Right ventricle myocardium superior (tissue), 1 donor: Measurements from ENCODE around the gene SLC35F3. TPM values are rescaled to one million over a fixed set of nuclear protein-coding genes. Genes with fewer than 3 reads are reported as not detected.
"Not testable (repeated sequence)": the region's sequence is repeated elsewhere in the genome, so short reads cannot be mapped to it uniquely, and the experiment has no call there.

Experiments
- ATAC-seq: fragments of 200-7000 bp; cut with Tn5 transposase; one replicate; pipeline ENCODE4 v1.9.1; 2020; ENCODE audit warnings: mild to moderate bottlenecking; ENCODE audit not compliant: poor library complexity
- DNase-seq: peaks from one replicate; pipeline ENCODE4 v3.0.0-alpha.2; 2020
- intact Hi-C: fragments of 100-400 bp; cut with DNase I; formaldehyde crosslinking; loops from one replicate; pipeline ENCODE4 v1.11.2; 2022
- total RNA-seq: library from RNA; stranded (reverse); fragmentation: NEBNext Ultra II Directional; extraction: Animal tissue kit (Norgen Biotek cat#: 25700); gene quantifications from one replicate; pipeline ENCODE4 v1.2.1, GENCODE V29; 2021
- donor health status: DM: no; HTN: yes; CAD: no; lungs with severe emphysema.

Gene SLC35F3
- total RNA-seq, 1 donor from 2014 or later, result not detected

- intact Hi-C loops, result no loop called here
- ATAC-seq (no peak), DNase-seq (no peak)
Observed at GRCh38 chr1:234200566-234200965, 296.1 kb downstream of the SLC35F3 start.

GRCh38 chr1:234201600-234201999 lies 297.1 kb downstream of the SLC35F3 start:
- intact Hi-C loops, result no loop called here
- ATAC-seq (no peak), DNase-seq (no peak)

GRCh38 chr1:234205966-234206365 lies 301.5 kb downstream of the SLC35F3 start:
- intact Hi-C loops, result no loop called here
- DNase-seq (no peak), ATAC-seq (peak; percentile 12)

- intact Hi-C loops, result no loop called here
- ATAC-seq (peak; percentile 88), DNase-seq (no peak)
Observed at GRCh38 chr1:234206651-234207284, 302.3 kb downstream of the SLC35F3 start.

GRCh38 chr1:234208351-234208750 lies 303.9 kb downstream of the SLC35F3 start:
- intact Hi-C loops, result no loop called here
- DNase-seq, result no peak
- no peak for ATAC-seq

GRCh38 chr1:234208791-234209190 lies 304.3 kb downstream of the SLC35F3 start:
- intact Hi-C loops, result no loop called here
- DNase-seq, result no peak
- no peak for ATAC-seq

- ATAC-seq, DNase-seq, intact Hi-C loops: not testable (repeated sequence)
Observed at GRCh38 chr1:234210429-234210828, 306.0 kb downstream of the SLC35F3 start.

- intact Hi-C loops, ATAC-seq, DNase-seq: not testable (repeated sequence)
Observed at GRCh38 chr1:234211855-234212254, 307.4 kb downstream of the SLC35F3 start.

GRCh38 chr1:234212764-234213657 lies 308.5 kb downstream of the SLC35F3 start:
- ATAC-seq, result peak; percentile 55
- no peak for DNase-seq
- intact Hi-C loops, result no loop called here

- ATAC-seq (peak; percentile 57), DNase-seq (no peak)
- intact Hi-C loops, result no loop called here
Observed at GRCh38 chr1:234213658-234214128, 309.2 kb downstream of the SLC35F3 start.

GRCh38 chr1:234214129-234214910 lies 309.8 kb downstream of the SLC35F3 start:
- intact Hi-C loops, result no loop called here
- ATAC-seq, result peak; percentile 73
- peak; percentile 55 for DNase-seq

- ATAC-seq (no peak), DNase-seq (no peak)
- intact Hi-C loops, result no loop called here
Observed at GRCh38 chr1:234214911-234215892, 310.7 kb downstream of the SLC35F3 start.

- ATAC-seq (no peak), DNase-seq (no peak)
- intact Hi-C loops, result no loop called here
Observed at GRCh38 chr1:234216116-234216703, 311.7 kb downstream of the SLC35F3 start.

- DNase-seq, result no peak
- ATAC-seq, result no peak
- intact Hi-C loops, result no loop called here
Observed at GRCh38 chr1:234217316-234217840, 312.9 kb downstream of the SLC35F3 start.

GRCh38 chr1:234218078-234218477 lies 313.6 kb downstream of the SLC35F3 start:
- DNase-seq, result no peak
- intact Hi-C loops, result no loop called here
- no peak for ATAC-seq

GRCh38 chr1:234219711-234220110 lies 315.2 kb downstream of the SLC35F3 start:
- no peak for ATAC-seq
- intact Hi-C loops, result no loop called here
- no peak for DNase-seq

GRCh38 chr1:234221601-234222000 lies 317.1 kb downstream of the SLC35F3 start:
- ATAC-seq, result no peak
- intact Hi-C loops, result no loop called here

More at GRCh38 chr1:234221601-234222000, 317.1 kb downstream of the SLC35F3 start:
- no peak for DNase-seq
